NCI-H2196 (cell line): ENCODE measurements around the gene EIPR1.
"Not testable (repeated sequence)": the region's sequence is repeated elsewhere in the genome, so short reads cannot be mapped to it uniquely, and the experiment has no call there.

Experiments used
- DNase-seq: peaks from one replicate; lab custom pipeline; 2025; ENCODE audit not compliant: unreplicated experiment; lab: John Stamatoyannopoulos, UW

The EIPR1 gene

DNA sequence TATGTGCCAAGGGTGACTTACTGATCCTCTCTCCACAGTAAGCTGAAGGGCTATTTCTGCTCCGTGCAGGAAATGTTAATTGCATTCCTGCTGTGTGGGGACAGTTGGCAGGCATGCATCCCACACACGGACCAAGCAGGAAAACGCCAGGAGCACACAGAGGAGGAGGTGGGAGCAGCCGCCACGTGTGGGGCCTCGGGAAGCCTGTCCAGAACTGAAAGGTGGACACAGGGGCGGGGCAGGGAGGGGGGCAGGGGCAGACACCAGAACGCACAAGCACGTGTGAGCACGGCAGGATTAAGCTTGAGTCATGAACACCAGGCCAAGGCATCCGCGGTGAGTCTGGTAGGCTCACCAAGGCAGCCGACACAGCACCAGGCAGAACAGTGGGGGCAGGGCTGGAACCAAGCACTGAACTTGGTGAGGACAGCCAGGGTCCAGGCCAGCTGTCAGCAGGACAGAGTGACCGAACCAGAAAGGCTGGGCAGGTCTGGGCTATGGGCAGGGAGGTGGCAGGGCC lies 177.1 kb downstream of the EIPR1 start:
- DNase-seq, result no peak

DNA sequence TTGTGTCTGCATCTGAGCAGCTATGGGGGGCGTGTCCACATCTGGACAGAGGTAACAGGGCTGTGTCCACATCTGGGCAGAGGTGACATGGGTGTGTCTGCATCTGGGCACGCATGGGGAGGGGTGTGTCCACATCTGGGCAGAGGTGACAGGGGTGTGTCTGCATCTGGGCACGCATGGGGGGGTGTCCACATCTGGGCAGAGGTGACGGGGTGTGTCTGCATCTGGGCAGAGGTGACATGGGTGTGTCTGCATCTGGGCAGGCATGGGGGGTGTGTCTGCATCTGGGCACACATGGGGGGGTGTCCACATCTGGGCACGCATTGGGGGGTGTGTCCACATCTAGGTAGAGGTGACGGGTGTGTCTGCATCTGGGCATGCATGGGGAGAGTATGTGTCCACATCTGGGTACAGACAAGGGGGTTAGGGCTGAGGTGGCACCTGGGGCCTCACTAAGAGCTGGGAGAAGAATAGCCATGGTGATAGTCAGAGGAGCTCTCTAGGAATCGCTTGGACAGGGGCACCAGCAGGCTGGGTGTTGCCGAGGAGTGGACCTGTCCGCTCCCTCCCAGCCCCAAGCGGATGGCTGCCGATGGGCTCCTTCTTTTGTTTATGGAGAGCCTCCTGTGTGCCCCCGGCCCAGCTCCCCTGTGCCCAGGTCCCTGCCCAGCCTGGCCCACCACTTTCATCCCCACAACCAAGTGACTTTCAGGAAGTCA lies 177.8 kb downstream of the EIPR1 start:
- DNase-seq, result no peak

DNA sequence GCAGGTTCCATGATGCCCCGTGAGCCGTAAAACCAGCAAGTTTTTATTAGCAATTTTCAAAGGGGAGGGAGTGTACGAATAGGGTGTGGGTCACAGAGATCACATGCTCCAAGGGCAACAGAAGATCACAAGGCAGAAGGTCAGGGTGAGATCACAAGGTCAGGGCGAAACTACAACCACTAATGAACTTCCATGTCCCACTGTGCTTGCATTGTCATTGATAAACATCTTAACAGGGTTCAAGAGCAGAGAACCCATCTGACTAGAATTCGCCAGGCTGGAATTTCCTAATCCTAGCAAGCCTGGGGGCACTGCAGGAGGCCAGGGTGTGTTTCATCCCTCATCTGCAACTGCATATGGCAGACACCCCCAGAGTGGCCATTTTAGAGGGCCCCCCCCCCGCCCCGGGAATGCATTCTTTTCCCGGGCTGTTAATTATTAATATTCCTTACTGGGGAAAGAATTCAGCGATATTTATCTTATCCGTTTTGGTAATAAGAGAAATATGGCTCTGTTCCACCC lies 178.9 kb downstream of the EIPR1 start:
- not testable (repeated sequence) for DNase-seq

DNA sequence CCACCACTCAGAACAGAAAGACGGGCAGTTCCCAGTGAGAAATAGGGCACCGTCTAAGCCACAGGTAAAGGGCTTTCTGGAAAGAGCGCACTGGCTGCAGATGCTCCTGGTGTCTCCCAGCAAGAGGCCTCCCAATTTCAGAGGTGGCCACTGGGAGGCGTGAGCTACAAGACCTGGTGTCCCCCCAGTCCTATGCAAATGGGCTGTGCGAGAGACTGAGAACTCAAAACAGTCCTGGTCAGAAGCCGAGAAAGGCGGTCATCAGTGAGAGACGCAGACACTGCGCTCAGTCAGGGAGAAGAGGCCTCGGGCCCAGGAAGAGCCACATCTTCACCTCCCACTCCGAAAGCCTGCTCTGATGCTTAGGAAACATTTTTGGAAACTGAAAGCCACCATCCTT lies 179.5 kb downstream of the EIPR1 start:
- DNase-seq, result no peak

DNA sequence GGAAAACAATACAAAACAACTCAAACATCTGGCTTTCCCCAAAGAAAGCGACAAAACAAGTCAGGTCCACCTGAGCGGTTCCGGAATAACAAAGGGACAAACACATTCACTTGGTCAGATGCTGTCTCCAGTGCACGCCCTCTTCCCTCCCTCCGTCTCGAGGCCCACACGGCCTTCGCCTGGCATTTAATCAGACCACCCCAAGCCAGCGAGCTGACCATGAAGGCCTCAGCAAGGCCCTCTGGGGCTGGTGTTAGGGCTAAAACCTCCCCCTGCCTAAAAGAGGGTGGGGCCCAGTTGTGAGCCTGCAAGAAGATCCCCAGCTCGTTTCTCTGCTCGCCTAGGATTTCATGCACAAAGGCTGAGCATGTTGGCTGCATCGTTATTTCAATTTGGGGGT lies 180.3 kb downstream of the EIPR1 start:
- no peak for DNase-seq

DNA sequence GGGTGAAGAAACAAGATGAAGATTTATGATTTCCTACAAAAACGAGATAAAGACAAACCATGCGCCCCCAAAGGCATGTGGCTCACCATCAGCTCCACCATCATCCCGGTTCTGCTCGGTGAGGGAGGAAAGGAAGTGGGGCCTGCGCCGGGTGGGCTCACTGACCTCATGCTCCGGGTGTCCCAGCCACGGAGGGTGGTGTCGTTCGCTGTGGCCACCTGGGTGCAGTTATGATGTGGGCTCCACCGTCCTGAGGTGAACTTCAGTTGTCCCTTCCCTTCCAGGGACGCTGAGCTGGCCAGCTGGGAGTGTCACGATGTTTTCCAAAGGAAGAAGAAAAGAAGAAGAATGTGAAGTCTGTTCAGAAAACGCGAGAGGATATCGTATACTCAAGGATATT lies 180.9 kb downstream of the EIPR1 start:
- DNase-seq, result no peak

DNA sequence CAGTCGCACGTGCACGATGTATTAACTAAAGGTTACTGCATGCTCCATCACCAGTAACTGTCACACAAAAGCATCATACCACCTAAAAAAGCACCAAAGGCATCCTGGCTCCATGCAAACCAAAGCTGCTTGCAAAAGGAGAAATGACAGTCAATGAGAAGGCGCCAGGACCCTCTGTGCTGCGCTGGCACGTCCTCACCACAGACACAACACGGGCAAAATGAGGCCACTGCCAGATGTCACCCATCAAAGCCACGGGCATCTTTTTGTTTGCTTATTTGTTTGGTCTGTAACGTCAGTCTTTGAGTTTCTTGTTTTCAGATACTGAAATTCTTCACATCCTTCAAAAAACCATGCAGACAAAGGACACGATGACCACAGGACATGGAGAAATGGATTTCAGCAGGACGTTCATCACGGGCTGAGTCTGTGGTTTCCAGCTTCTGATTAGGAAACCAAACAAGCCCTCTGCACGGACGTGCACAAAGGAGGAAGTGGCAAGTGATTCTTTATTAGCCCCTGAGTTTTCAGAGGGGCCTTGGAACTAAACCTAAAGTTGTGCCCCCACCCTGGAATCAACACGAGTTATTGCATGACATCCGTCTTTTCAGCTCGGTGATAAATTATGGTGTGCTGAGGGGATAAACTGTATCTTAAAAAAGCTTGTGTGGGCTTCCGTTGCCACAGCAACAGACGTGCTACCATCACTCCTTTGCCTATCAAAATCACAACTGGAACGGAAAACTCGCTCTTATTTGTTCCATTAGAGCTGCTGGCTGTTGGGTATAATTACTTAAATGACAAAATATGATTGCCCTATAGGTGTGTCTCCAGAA lies 181.8 kb downstream of the EIPR1 start:
- no peak for DNase-seq

DNA sequence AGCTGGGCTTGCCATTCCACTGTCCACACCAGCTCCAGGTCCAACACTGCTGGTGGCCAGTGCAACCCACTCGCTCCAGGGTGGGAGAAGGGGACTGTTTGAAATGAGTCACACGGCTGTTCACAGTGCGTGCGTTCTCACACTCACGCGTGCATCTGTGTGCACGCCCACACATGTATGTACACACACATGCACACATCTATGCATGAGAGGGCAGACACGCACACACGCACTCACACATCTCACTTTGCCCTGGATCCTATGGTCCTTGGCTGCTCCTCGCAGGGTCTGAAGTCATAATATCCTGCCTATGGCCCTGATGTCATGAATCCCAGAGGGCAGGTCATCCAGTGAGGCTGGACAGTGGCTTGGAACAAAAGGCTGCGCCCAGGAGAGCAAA lies 182.8 kb downstream of the EIPR1 start:
- DNase-seq, result no peak

DNA sequence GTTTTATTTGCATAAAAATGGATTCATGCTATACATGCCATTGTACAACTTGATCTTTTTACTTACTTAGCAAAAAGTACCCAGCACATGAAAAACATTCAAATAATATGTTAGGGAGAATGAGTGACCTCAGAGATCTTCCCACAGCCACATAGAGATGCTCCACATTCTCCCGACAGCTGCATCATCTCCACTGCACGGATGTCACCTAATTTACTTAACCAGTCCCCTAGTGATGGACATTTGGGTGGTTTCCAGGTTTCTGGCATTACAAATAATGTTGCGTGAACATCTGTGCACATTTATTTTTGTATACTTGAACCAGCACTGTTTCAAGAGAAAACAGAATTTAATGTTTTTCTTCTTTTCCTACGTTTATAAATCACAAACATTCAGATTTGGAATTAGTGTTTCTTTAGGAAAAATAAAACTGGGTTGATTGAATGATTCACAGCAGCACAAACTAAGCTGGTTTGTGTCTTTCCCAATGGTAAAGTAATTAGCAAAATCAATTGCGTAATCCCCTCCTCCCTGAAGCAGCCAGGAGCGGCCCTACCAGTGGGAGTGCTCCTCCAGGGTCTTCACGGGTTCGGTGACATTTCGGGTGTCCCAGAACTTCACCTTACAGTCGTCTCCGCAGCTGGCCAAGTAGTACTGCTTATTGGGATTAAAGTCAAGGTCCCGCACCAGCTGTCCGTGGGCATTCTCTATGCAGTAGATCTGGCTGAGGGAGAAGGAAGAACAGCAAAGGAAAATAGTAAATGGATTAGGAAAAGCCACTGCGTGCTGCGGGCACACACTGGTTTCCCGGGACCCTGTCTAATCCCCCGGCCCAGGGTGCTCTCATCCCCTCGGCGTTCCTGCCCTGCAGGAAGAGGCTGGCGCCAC lies 183.9 kb downstream of the EIPR1 start:
- no peak for DNase-seq

DNA sequence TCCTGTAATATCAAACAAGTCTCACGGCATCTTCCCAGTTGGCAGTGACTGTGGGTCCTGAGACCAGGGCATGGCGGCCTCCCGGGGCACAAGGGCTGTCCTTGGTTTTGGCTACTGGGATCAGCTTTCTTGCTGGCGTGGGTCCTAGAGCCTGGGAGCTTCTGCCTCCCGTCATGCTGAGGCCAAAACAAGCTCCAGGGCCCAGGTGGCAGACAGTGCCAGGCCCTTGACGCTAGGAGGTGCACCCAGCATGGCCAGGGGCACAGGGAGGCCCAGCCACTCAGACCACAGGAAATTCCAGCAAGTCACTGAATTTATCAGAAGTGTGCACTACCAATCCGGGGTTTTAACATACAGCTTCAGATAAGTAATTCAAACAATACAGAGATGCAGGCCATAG lies 184.7 kb downstream of the EIPR1 start:
- peak; percentile 79 for DNase-seq

DNA sequence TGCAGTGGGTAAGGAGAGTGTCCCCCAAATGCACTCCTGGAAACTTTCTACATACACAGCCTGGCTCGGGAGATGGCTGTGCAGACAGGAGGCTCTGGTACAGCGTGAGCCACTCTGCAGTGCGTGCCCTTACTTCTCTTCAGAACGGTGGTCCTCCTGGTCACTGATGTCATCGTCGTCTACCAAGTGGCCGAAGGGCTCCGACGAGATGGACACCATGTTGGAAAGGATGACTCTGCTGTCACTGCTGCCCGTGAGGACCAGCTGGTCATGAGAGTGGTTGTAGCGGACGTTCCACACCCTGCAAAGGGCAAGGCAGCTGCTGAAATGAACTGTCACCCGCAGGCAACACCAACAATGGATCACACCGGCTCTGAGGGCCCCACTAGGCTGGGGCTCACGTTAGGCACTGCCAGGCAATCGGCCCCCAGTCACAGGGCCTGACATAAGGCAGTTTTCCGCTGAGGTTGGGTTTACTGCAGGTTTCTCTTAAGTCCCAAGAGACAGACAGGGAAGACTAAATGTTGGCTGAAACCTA lies 185.3 kb downstream of the EIPR1 start:
- no peak for DNase-seq

DNA sequence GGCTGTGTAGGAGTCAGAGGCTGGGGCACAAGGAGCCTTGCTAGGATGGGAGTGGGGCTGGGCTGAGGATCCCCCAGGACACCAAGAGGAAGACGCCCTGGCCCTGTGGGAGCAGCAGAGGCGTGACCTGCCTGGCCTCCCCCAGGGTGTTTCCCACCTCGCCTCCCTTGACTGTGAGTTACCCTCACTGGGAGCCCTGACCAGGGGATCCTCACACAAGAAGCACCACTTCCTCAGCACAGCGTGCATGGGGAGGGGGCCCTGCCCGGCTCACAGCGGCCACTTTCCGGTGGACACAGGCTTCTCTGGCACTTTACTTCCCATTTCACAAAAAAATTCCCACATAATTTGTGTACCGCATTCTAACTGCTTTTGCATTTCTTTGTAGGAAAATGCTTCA lies 187.7 kb downstream of the EIPR1 start:
- no peak for DNase-seq

DNA sequence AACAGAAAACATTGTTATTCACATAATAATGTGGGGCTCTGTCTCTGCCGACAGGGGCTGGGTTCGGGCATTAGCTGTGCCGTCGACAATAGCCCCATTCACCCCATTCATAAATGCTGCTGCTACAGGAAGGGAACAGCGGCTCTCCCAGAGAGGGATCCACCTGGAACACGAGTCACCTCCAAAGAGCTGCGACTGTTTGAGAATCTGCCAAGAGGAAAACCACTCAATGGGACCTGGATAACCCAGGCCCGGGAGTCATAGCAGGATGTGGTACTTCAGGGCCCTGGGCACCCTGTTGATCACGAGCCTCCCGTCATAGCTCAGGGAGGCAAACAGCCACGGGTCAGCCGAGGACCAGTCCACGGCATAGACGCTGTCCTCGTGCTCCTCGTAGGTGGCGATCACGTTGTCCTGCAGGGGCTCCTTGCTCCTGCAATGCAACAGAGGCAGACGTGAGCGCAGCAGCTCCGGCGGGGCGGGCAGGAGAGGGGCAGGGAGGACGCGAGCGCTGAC lies 188.5 kb downstream of the EIPR1 start:
- DNase-seq, result peak; percentile 44

DNA sequence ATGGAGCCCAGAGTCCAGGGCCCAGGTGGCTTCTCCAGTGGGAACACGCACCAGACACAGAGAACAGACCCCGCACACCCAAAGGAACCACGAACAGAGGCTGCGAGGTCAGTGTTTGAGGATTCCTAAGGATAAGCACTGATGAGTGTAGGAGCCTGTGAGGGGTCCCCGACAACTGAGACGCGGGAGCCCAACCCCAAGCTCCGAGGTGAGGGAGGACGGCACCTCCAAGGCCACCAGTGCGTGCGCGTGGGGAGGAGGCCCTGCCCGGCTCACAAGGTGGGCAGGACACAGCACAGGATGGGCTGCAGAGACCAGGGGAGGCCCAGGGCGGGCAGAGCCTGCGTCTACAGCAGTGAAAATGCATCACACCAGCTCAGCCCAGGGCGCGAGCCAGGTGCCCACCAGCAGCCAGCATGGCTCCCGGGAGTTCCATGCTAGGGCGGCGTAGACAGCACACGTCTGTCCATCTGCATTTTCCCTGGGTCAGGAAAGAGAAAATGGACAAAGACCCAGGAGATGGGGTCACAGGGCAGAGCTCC lies 189.1 kb downstream of the EIPR1 start:
- DNase-seq, result no peak

DNA sequence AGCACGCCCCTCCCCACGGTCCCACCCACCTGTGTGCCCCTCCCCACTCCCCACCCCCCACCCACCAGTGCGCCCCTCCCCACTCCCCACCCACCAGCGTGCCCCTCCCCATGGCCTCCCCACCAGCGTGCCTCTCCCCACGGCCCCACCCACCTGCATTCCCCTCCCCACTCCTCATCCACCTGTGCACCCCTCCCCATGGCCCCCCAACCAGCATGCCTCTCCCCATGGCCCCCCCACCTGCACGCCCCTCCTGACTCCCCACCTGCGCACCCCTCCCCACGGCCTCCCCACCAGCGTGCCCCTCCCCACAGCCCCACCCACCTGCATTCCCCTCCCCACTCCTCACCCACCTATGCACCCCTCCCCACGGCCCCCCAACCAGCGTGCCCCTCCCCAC lies 190.2 kb downstream of the EIPR1 start:
- no peak for DNase-seq

DNA sequence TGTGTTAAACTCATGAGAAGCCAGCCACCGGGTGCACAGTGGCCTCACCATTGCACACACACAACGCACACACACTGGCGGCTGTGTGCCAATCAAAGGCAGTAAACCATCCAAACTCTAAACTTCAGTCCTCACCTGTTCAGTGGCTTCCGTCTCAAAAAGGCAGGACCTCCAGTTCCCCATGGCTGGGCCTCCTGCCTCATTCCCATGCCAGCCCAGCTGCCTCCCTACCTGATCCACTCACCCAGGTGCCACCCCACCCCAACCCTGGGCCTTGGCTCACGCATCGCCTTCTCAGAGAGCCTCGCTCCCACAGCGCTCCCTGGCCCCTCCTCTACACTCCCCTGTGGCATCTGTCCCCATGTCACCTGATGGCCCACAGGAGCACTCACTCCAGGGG lies 190.9 kb downstream of the EIPR1 start:
- DNase-seq, result no peak

DNA sequence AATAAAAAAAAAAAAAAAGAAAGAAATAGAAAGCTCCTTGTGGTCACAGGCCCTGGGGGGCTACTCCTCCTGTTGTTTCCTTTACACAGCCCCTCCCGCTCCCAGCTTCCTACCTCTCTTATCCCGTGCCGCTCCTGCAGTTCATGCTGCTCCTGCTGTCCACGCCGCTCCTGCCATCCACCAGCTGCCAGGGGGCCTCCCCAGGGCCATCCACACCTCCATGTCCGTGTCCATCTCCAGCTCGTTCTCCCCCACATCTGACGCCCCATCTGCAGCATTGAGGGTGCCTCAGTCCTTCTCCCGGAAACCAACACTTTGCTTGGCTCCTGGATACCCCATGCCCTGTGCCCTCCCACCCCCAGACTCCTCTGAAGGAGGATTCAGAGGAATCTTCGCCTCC lies 191.7 kb downstream of the EIPR1 start:
- no peak for DNase-seq

DNA sequence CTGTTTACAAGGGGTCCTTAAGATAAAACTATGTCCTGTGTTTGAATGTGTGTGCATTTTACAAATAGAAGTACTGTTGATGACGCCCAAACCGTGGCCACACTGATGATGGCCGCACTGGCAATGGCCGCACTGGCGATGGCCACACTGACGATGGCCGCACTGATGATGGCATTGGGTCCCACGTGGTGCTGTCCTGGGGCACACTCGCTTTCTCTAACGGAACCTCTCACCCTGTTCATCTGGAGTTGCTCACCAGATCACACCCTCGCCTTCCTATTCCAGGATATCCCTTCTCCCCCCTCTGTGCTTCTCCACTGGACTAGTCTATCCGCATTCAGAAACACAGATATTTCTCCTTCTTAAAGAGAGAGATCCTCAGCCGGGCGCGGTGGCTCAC lies 192.4 kb downstream of the EIPR1 start:
- no peak for DNase-seq

DNA sequence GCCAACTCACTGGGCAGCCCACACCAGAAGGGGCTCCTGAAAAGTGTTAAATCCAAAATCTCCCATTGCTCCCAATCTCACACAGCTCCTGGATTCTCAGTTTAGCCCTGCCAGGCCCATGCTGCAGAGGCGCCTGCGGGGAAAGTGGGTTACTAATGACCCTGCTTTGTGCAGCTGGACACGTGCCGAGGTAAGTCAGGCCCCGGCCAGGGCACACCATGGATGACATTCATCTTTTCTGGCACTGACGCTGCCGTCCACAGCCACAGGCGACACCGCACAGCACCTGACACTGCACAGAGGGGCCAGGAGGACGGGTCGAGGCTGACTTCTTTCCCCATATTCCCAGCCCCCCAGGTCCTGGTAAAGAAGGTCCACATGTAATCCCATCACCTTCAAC lies 193.5 kb downstream of the EIPR1 start:
- no peak for DNase-seq

DNA sequence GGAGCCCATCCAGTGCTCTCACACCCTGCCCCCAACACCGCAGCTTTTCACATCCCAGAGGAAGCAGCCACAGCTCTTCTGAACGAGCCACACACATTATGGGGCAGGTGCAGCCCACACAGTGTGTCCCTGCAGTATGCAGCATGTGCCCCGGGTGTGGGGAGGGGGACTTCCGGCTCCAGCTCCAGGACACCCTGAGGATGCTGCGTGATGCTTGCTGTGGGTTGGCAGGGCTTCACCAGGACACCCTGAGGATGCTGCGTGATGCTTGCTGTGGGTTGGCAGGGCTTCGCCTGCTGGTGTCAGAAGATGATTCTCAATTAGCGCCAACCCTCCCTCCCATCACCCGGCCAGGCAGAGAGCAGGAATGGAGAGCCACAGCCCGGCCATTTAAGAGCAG lies 193.9 kb downstream of the EIPR1 start:
- DNase-seq, result no peak
